HG03025 (cell line): ENCODE measurements around the gene SOX5.

ENCODE experiments used
- ATAC-seq: cut with Tn5 transposase; IDR thresholded peaks from one replicate; pipeline ENCODE4 v1.9.1; 2021; ENCODE audit warnings: mild to moderate bottlenecking, moderate library complexity; ENCODE audit not compliant: unreplicated experiment, low FRiP score

SOX5 gene

DNA sequence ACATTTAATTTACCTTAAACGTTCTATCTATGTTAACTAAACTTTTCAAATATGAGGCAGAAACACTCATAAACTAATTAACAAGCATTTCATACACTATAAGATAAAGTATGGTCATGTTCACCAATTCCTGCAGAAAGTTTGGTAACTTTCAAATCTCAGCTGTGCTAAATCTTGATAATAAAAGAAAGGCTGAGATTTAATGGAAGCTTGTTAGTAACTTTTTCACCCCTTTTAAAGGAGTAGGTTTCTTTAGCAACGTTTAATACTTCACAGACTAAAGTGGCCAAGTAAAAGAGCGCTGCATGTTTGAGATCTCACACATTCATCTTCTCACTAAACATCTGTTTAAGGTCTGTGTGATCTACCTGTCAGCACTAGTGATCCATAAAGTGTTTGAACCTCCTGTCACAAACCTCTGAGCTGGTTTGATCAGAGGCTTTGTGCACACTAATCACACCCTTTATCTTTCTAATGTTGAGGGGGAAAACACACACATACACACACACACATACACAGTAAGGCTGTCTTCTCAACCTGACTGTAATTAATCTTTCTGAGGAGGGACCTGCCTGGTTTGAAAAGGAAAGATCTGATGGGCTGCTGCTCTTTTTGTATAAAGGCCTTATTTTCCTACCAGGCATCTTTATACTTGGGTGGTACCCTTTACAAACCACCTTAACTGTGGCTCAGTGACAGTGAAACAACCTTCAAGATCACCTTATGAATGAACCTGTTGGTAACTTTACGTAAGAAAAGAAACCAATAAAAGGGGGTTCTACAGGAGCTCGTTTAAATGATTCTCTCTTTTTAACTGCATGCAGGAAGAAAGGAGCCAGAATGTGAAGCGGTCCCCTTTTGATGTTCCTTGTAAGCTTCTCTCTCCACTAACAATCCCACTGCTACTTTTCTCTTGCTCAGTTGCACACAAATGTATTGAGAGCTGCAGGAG lies 244.2 kb downstream of the SOX5 start:
- ATAC-seq: no peak

DNA sequence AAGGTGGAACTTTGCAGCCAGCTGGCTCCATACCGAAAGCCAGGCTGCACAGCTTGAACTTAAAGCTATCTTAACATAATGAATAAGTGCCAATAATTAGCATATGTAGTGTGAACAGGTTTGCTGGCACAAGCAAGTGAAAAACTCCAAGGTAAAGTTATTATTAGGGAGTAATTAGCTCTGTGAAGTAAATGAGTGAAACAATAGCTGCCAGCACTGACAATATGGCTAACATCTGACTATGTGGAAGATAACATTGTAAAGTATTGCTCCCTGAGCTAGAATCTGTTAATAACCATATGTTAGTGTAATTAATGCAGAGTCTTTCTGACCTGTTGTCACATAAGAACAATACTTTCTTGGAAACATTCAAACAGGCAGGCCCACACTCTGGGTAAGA lies 246.4 kb downstream of the SOX5 start:
- ATAC-seq: no peak

DNA sequence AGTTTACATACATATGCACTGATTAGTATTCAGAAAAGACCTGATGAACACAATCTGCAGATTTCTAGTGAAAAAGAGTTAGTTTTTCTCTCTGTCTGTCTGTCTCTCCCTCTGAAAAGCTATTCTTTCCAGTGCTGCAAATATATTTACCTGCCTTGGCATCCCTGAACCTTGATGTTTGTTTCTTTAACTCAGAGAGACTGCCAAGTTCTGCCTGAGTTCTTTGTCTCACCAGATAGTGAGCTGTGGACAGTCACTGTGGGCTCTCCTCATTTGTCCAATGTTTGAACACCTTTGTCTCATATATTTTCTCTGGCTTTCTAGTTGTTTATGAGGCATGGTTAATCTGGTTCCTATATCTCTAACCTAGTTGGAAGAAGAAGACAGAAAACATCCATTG lies 250.4 kb downstream of the SOX5 start:
- no peak for ATAC-seq

DNA sequence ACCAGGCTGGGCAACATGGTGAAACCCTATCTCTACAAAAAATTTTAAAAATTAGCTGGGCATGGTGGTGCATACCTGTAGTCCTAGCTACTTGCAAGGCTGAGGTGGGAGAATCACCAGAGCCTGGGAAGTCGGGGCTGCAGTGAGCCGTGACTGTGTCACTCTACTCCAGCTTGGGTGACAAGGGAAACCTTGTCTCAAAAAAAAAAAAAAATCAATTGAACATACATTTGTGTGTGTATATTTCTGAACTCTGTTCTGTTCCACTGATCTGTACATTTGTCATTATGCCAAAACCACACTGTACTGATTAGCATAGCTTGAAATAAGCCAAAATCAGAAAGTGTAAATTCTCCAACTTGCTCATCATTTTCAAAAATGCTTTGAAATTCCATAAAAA lies 254.6 kb downstream of the SOX5 start:
- no peak for ATAC-seq

DNA sequence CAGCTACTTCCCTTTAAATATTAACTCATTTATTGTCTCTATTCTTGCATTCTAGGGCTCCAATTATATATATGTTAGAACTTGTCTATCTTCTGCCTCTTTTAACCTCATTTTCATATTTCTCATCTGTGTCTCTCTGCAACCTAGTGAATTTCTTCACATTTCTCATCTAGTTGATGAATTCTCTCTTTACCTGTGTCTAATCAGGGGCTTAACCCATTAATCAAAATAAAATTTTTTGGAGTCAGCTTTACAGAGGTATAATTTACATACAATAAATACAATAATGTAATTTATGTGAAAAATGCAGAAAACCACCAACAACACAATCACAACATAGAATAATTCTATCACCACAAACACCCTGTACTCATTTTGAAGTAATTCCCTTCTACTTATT lies 255.2 kb downstream of the SOX5 start:
- ATAC-seq: no peak

DNA sequence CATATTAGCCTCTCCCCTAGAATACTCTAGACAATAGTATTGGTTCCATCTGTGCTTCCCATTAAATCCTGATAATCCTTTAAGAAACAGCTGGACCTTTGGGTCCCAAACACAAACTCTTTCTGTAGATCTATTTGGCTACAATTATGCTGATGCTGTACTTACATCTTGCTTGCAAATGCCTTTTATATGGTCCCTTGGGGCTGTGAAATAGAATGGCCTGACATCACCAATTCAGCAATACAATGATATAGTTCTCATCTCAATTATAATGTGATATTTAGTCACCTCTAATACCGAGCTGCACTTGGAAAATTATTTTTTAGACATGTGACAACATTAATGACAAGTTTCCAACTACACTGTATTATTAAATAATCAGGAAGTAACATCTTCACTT lies 261.5 kb downstream of the SOX5 start:
- ATAC-seq: no peak

DNA sequence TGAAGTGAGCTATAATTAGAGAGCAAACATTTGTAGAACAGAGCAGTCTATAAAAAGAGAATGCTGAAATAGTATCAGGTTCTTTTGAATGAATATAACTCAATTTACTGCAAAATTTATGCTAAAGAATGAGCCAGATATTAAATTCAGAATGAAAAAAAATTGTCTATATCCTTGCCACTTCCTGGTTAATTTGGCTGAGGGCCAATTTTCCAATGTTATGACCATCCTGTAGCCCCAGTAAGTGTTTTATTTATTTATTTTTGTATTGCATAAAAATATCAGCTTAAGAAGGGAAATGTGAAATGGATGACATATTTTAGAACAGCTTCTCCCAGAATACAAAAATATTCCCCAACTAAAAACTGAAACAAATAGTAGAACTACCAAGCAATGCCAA lies 263.4 kb downstream of the SOX5 start:
- no peak for ATAC-seq

DNA sequence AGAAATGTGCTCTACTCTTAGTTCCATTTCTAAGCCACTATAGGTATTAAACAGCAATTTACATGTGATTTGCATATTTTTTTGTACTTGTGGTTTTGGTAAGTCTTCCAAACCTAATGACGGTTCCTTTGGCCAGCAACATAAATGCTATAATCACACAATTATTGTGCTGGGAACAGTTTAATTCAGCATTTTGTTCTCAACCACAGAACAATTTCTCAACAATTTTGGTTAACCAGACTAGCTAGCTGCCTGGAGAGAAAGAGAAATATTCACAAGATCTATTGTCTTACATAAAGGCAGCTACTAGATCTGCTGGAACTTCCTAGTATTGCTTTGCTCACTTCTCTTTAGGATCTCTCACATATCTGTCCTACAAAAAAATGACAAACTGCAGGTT lies 265.3 kb downstream of the SOX5 start:
- no peak for ATAC-seq

DNA sequence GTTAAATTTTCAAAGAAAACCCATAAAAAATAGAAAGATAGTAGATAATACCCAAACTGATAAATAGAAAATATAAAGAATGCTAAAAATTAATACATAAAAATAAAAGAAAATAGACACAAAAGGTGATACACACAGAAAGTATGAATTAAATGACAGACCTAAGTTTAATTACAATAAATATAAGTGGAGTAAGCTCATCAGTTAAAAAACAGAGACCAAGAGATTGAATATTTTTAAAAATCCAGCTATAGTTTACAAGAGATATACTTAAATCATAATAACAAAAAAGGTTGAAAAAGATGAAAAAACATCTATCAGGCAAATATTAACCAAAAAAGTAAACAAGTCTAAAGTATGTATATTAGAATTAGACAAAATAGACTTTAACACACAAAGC lies 268.2 kb downstream of the SOX5 start:
- no peak for ATAC-seq

DNA sequence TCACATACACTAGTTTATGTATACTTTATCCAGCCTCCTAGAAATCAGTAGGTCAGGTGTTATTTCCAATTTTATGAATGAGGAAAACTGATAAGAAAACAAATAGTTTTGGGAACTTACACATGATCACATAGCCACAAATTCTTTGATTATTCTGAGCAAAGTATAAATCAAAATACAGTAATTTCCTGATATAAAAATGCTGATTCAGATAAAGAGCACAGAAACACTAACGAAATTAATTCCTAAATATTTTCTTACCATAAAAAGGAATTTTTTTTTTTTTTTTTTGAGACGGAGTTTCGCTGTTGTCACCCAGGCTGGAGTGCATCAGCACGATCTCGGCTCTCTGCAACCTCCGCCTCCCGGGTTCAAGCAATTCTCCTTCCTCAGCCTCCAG lies 275.4 kb downstream of the SOX5 start:
- no peak for ATAC-seq

DNA sequence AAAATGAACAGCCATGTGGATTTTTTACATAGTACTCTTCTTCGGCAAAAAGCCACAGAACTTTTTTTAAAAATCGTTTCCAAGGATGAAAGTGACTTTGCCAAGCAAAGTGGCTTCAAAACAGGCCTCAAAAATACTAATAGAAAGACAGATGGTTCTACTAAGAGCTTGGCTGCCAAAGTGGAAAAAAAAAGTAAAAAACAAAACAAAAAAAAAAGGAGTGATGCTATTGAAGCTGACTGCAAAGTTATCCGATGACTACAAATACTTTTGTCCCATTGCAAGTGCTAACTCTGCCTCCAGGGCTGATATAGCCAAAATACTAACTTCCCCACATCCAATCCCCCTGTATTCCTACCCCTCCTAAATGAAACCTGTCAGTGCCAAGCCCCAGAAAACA lies 277.6 kb downstream of the SOX5 start:
- ATAC-seq: no peak

DNA sequence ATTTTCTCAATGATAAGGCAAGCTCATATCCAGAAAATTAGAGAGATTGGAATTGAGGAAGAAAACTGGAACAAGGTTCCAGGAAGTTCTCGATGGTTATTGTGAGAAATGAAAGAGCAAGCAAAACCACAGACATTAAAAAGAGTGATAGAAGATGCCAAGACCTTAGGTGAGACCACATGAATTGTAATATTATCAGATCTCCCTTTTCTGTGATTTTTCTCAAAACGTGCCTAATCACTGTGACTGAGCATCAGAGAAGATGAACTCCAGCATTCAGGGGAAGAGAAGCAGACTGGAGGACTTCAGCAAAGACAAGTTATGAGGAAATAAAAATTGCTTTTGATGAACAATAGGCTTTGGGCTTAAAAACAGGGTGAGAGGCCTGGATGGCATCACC lies 278.8 kb downstream of the SOX5 start:
- no peak for ATAC-seq

DNA sequence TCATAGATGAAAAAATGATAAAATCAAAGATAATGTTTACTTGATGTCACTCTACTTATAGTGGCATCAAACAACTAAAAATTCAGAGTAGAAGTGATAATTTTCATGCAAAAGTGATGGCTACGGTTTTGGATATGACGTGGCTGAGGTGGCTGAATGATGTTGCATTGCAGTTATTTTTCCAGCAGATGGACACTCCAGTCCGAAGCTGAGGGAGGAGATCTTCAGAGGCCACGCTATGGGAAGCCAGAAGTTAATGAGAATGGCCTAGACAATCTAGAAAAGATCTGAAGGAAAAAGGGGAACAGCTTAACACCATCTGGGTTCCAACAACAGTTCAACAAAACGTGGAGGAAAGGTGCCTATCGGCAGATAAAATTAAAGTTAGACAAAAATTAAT lies 279.8 kb downstream of the SOX5 start:
- no peak for ATAC-seq

DNA sequence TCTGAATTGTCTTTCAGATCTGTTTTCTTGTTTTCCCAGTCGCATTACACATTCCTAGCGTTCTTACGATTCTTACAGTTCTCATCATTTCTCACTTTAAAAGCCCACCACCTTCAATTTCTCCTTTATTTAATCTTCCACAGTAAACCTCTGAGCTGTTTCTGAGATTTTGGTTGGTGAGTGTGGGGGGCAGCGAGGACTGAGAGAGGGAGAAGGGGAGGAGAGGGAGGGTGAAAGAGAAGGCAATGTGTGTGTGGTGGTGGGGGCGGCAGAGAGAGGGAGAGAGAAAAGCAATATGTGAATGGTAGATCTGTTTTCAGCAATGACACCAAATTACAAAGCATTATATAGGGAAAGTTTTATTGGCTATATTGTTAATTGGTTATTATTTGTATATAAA lies 282.6 kb downstream of the SOX5 start:
- no peak for ATAC-seq

DNA sequence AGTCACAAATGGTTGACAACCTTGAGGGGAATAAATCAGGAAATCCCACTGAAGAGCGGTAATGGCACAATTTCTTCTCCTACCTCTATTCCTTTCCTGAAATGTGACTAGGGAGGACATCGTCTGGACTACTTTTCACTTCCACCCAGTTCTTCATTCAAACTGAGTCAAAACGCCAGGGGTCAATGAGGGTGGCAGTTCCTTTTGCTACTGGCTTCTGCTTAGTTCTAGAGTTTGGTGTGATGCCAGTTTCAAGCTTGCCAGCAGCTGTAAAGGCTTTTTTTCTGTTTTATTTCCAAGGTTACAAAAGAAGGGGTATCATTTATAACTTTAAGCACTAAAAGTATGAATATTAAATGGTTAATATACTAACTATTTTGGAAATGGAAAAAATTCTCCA lies 286.5 kb downstream of the SOX5 start:
- ATAC-seq: no peak

DNA sequence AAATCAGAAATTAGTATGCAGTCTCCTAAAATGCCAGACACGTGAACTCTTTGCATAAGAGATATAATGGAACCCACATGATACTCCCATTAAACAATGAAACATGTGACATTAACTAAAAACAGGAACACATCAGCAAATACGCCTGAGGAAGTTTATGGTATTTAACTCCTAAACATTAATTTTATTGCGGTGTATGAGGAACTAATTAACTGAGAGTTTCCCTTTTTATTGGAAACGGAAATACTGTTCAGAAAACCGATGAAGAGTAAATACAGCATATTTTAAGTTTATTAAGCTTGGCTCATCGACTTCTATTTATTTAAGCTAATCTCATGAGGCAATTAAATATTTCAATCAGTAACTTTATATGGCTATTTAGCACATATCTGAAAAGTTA lies 290.3 kb downstream of the SOX5 start:
- no peak for ATAC-seq

DNA sequence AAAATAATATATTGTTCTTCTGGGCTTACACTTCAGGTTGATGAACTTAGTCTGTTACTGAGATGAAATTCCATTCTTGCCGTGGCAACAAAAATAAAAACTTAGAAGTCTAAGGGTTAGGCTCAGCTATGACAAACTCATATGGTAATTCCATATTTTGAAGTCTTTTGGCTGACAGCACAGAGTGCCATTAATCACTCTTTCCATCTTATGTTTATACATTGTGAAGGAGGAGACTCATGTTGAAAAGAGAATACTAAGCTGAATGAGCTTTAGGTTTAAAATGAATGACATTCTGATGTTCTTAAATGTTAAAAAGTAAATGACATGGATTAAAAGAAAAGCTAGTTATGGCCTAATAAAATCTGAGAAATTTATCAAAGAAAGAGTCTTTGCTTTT lies 291.9 kb downstream of the SOX5 start:
- no peak for ATAC-seq

DNA sequence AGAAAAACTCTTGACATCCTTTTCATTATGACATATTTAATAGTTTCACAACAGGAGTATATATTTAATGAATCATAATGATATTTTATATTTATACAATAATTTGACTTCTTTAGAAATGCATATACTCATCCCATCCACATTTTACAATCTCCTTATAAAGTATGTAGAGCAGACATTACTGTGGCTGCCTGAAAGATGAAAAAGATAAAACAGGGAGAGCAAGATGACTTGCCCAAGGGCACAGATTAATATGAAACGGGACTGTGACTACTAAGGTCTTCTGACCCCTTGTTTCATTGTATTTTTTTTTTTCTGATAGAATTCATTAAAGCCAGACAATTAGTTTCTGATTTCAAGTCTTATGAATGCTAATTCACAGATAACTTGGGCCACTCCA lies 293.6 kb downstream of the SOX5 start:
- ATAC-seq: no peak

DNA sequence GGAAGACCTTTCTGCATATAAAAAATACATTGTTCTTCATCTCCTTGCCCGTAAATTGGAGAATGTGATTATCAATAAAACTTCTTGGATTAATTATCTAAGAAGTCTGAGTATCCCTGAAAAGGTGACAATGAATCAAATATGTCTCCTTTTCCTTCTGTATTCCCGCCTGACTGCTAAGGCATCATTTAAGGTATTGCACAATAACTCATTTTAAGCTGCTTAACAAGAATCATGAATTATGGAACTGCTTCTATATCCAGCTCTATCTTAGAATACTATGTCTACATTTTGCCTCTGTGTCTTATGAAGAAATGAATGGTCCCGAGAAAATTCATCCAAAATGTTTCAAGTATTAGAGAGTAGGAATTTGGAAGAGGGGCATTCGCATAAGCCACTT lies 294.4 kb downstream of the SOX5 start:
- ATAC-seq: no peak

DNA sequence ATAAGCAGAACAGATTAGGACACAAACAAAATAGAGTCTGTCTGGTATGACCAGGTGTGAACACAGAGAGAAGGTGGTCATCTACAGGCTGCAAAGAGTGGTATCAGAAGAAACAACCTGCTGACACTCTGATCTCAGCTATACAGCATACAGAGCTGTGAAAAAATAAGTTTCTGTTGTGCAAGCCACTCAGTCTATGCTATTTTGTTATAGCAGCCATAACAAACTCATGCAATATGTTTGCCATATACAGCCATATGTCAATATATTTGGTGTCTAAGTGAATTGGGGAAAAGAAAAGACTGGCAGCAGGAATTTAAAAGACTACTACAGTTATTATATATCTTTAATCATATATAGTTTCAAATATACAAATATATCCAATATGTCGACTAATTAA lies 300.9 kb downstream of the SOX5 start:
- no peak for ATAC-seq

DNA sequence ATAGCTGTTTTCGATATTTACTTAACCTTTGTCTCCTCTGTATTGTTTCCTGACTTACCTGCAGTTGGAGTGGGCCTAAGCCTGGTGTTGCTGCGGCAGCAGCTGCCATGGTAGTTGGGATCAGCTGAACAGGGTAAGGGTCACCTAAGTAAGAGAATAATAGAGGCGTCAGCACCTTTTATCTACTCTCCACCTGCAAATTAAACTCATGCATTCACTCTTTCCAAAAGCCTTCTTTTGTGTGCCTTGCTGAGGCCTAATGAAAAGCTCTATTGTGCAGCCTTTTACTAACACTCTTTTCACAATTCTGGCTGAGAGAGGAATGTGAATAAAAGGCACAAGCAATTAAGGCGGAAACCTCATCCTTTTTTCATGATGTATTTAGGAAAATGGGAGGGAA lies 308.7 kb downstream of the SOX5 start:
- no peak for ATAC-seq

DNA sequence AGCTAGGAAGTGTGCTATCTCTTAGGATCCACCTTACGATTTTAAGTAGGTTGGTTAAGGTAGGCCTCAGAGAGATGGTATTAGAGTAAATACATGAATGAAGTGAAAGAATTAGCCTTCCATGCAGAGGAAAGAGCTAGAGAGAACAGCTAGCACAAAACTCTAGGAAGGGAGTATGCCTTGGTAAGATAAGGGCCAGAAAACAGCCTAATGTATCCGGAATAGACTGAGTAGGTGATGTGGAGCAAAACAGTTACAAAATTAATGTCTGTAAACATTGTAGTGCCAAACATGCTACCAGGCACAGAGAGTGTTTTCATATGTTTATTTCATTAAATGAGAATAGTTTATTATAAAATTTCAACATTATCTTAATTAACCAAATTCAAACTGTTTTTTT lies 315.1 kb downstream of the SOX5 start:
- no peak for ATAC-seq
